Middle frontal gyrus (tissue), 1 donor: ENCODE results near the gene ASPM.
"Not testable (repeated sequence)": the region's sequence is repeated elsewhere in the genome, so short reads cannot be mapped to it uniquely, and the experiment has no call there.

Experiments
- DNase-seq: peaks from one replicate; pipeline ENCODE4 v3.0.0-alpha.2; 2015; ENCODE audit warnings: low spot score; ENCODE audit errors: extremely low spot score

Gene ASPM

DNA sequence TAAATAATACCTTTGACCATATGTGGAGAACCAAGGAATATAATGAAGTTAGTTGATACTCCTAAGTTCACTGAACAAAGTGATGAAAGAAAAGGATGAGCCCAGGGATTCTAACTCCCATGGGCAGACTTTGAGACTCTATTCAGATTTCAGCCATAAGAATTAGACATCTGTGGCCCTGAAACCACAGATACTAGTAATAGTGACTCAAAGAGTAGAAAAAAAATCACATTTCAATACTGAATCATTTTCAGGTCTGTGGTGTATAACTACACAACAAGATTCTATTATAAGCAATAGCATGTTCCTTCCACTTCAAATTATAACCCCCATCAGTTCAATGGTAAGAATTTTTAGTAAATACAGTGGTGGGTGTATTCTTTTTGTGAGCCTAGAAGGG lies 63.0 kb downstream of the ASPM start:
- no peak for DNase-seq

DNA sequence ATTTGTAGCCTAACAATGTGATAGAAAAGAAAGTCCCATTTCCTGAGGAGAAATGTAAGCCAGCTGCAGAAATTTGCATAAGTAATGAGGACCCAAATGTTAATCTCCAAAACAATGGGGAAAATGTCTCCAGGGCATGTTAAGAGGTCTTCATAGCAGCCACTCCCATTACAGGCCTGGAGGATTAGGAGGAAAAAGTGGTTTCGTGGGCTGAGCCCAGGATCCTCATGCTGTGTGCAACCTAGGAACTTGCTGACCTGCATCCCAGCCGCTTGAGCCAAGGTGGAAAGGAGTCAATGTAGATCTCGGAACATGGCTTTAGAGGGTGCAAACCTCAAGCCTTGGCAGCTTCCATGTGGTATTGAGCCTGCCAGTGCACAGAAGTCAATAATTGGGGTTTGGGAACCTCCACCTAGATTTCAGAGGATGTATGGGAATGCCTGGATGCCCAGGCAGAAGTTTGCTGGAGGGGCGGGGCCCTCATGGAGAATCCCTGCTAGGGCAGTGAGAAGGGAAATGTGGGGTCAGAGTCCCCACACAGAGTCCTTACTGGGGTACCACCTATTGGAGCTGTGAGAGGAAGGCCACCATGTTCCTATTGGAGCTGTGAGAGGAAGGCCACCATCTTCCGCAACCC lies 65.2 kb downstream of the ASPM start:
- DNase-seq: no peak

DNA sequence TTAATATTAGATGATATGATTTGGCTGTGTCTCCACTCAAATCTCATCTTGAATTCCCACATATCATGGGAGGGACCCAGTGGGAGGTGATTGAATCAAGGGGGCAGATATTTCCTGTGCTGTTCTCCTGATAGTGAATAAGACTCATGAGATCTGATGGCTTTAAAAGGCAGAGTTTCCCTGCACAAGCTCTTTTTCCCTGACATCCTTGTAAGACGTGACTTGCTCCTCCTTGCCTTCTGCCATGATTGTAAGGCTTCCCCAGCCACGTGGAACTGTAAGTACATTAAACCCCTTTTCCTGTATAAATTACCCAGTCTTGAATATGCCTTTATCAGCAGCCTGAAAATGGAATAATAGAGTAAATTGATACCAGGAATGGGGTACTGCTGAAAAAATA lies 66.1 kb downstream of the ASPM start:
- no peak for DNase-seq

DNA sequence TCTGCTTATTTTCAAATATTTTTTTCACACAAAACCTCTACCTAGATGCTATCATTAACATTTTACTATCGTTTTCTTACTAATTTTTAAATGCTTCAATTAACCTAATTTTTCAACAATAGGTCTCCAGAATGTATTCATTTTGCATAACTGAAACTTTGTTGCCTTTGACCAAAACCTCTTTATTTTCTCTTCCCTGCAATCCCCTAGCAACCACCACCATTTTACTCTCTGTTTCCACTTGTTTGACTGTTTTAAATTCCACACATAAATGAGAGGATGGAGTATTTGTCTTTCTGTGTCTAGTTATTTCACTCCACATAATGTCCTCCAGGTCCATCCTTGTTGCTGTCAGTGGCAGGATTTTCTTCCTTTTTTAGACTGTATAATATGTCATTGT lies 69.9 kb downstream of the ASPM start:
- DNase-seq: no peak

DNA sequence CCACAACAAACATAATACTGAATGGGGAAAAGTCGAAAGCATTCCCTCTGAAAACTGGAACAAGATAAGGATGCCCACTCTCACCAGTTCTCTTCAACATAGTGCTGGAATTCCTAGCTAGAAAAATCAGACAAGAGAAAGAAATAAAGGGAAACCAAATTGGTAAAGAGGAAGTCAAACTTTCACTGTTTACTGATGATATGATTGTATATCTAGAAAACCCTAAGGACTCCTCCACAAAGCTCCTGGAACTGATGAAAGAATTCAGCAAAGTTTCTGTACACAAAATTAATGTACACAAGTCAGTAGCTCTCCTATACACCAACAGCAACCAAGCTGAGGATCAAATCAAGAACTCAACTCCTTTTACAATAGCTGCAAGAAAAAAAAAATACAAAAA lies 72.5 kb downstream of the ASPM start:
- DNase-seq: no peak

DNA sequence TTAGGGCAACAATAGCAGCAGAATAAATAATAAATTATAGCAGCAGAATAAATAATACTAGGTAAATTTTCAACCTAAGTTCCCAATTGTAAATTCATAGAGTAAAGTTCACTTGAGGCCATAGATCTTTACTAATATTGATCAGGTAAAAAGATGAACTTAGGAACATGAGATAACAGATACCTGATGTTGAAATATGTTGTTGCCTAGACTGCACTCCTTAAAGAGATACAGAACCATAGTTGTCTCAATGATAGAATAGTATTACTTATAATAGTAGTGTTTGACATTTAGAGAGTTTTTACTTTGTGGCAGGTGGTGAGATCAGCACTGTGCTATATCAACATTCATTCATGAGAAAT lies 79.0 kb downstream of the ASPM start:
- no peak for DNase-seq

DNA sequence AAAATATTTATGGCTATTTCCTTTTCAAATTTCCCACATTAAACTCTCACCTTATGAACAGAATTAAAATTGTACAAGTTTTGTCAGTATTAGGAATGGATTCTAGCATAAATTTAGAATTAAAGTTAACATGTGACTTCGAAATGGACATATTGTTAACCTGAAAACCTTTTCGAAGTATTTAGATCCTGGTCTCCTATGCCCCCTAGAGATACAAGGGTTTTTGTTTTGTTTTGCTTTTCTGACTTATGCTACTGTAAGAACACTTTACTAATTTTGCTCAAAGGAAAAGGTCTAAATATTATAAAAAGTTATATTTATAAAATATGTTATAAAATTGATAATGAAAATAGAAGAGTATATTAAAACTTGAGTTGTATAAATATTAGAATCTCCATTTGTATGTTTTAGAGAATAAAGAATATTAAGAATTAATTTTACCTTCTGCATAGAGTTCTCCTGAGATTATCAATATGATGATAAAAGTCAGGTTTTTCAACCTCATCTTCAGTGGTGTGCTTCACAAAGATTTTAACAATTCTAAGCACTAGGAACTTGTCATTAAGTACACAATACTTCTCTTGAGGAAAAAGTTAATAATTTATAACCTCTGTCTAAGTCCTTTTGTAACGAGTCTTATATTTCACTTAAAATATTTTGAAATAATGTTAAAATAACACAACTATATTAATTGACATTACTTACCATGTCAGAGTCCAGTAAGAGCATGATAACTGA lies 79.6 kb downstream of the ASPM start, which contains the start of gene F13B:
Gene F13B, minus strand, starts transcription at position 542 of the 738 bp plus-strand sequence. Its CDS starts 37 bp downstream, at position 505.
- no peak for DNase-seq

DNA sequence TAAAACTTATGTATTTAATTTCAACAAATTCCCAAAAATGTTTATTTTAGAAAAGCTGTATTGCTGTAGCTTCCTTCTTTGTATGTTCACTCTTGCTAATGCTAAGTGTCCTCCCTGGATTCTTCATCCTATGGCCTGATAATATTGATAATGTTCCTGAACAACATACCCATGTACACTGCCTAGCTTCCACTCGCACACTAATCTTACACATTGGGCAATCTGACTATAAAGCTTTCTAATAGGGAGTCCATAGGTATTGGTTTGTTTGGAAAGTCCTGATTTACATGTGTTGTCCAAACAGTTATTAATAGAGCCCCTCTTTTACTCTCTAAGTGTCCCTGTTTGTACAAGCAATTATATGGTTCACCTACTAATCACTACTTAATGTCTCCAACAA lies 80.2 kb downstream of the ASPM start:
- no peak for DNase-seq

DNA sequence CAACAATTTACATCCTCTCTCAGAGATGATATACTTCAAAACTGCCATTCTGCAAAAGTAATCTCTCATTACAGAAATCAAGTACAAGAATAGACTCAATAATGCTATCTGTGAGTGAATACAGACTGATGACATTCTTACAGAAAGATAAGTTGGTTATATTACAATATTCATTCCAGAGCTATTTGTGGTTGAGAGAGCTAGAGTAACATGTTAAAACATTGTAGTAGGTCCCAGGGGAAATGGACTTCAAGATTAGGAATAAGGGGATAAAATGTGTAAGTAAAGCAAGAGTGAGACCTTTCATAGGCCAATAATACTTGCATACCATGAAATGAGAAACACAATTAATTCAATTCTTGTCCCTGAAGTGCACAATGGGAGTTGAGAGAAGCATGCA lies 80.9 kb downstream of the ASPM start:
- no peak for DNase-seq

DNA sequence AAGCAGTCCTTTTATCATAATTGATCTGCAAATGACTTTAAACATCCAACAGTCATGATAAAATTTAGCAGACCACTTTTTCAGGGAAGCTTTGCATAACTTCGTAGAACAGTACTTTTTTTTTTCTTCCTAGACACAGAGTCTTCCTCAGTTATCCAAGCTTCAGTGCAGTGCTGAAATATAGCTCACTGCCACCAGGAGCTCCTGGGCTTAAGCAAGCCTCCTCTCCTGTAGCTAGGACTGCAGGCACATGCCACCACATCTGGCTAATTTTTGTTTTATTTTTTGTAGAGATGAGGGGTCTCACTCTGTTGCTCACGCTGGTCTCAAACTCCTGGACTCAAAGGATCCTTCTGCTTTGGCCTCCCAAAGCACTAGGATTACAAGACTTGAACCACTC lies 83.3 kb downstream of the ASPM start:
- DNase-seq: no peak

DNA sequence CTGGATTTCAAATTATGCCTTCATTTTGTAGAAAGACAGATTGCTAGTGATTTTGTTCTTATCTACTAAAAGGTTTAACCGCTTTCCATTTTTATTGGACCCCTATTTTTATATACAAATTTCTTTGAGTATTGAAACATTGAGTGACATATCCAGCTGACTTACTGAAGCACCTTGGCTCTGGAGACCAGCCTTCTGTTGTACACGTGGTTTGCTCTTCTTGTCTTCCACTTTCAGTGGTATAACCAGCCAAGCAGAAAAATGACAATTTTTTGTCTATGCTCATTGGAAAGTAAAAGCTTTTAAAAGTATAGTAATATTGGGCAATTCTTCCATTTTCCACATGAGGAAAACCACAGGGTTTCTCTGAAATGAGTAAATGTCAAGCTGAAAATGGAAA lies 83.8 kb downstream of the ASPM start:
- DNase-seq: no peak

DNA sequence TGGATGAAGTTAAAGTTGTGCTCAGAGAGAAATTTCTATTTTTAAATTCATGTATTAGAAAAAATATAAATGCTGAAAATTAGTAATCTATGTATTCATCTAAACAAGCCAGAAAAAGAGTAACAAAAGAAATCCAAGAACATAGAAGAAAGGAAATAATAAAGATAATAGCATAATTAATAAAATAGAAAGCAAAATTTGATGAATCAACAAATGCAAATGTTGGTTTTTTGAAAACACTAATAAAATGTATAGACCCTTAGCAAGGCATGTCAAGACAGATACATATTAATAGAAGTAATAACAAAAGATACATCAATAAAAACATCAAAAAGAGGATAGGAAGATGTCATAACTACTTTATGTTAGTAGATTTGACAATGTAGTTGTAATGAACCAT lies 97.4 kb downstream of the ASPM start:
- DNase-seq: no peak

DNA sequence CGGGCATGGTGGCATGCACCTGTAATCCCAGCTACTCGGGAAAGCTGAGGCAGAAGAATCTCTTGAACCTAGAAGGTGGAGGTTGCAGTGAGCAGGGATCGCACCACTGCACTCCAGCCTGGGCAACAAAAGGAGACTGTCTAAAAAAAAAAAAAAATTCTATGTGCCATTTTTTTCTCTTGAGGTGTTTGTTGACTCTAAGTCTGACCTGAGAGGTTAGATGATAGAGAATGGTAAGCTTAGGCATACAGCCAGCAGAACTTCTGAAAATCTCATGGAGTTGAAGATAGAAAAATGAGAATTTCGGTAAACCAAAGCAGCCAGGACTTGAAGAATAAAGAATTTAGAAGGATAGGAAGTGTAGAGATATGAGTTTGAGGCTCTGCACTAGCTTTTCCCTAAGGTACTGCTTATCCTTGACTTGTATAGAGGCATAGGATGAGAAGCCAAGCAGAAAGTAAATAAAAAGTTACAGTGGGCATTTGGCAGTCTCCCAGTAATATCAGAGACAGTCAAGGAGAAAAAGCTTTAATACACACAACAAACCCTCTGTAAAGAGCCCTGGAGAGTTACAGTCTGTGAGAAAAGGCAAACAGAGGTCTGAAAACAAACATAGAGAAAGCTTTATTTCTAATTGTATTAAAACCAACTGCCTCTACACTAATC lies 103.7 kb downstream of the ASPM start:
- DNase-seq: no peak

DNA sequence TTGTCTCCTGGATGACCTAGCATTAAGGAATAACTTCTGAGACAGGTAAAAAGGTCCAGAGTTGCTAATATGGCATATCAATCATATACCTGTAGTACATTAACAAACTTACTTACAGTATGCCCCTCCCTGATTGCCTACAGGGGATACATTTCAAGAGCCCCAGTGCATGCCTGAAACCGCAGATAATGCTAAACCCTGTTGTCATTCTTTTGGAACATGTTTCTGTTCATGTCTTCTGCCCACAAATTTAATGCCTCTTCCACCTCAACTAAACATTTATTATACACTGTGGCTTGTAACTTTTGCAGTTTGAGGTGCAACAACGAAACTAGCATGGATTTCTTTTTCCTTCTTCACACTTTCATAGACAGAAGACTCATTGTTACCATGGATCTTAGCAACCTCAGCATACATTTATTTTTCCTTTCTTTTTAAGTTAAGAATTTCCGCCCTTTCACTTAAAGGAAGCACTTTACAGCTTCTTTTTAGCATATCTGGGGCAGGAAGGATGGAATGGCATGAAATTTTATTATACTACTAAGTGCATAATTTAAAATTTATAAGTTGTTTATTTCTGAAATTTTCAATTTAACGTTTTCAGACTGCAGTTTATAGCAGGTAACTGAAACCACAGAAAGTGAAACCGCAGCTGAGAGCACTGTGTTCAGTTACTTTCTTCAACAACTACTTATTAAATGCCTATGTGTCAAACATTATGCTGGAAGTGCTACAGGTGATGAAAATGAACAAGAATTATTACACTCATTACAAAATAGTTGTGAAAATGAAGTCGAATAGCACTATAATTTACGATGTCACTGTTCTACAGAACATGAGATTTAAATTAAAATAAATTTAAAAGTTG lies 104.7 kb downstream of the ASPM start:
- no peak for DNase-seq

DNA sequence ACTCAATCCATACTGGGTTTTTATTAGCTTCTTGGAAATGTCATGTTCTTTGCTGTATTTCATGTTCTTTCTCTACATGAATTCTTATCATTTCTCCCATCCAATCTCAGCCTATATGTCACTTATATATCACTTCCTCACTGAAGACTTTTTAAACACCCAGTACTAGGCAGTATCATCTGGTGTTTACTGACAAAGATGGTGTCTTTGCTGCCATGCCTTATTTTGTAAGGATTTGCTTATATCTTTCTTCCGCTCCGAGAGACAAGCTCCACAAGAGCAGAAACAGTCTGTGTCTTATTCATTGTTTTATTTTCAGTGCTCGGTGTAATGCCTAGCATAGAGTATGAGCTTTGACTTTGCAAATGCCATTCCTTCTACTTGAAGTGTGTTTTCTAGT lies 109.6 kb downstream of the ASPM start:
- no peak for DNase-seq

DNA sequence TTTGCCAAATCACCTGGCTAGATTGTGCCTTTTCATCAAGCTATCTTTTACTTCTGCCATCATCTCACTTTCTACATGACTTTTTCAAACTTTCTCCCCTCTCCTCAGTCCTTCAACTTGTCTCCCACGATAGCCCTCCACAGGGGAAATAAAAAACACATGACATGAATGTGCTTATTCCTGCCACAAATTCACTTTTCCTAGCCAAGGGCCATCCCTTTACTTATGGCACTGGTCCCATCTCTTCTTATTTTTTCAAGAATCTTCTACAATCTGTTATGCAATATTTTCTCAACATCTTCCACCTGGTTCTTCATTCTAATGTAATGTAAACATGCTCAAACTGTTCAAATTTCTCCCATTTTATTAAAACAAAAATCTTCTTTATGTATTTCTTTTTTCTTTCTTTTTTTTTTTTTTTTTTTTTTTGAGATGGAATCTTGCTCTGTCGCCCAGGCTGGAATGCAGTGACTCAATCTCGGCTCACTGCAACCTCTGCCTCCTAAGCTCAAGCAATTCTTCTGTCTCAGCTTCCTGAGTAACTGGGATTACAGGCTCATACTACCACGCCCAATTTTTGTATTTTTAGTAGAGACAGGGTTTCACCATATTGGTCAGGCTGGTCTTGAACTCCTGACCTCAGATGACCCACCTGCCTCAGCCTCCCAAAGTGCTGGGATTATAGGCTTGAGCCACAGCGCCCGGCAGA lies 111.7 kb downstream of the ASPM start:
- not testable (repeated sequence) for DNase-seq
